Measurements from ENCODE around the gene TMEM39B. TPM values are rescaled to one million over a fixed set of nuclear protein-coding genes. Genes with fewer than 3 reads are reported as not detected.
"Not testable (repeated sequence)": the region's sequence is repeated elsewhere in the genome, so short reads cannot be mapped to it uniquely, and the experiment has no call there.

TMEM39B gene
- total RNA-seq, 4 donors from 2014 or later: 0.88 to 22.4 (median 3.6) TPM

DNA sequence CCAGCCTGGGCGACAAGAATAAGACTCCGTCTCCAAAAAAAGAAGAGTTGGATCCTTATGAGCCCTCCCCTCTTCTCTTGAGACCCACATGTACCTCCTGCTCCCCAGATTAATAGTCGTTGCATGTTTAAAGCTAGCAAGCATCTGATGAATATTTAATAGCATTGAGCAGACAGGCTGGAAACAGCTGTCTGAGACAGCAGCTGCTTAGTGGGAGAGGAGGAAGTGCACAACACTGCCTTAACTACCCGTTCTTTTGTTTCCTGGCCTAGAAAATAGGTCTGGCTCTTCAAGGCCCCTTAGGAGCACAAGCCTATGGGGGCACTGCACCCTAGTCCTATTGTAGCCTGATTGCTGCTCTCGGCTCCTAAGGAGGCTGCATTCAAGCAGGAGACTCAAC, 17.3 kb upstream of the TMEM39B start:
- H3K27me3 ChIP-seq: no peaks in the 10 kb centered on the region
- no peaks in the 10 kb centered on the region for H3K4me1 ChIP-seq
- no peak overlapping the region for H3K4me3 ChIP-seq
- H3K9me3 ChIP-seq: no peaks in the 10 kb centered on the region
- intact Hi-C loops (cut with DNase I; ENCODE audit: low total_unique reads): no loop called here
- no peak overlapping the region for H3K27ac ChIP-seq
- DNase-seq: no peak
- no peak for TF ChIP-seq POLR2A (IDR thresholded peaks at IDR 0.05)
- TF ChIP-seq CTCF (IDR thresholded peaks at IDR 0.05): no peak
- no peaks in the 10 kb centered on the region for H3K36me3 ChIP-seq

GRCh38 chr1:32056598-32056997, 16.1 kb upstream of the TMEM39B start:
- H3K27ac ChIP-seq: no peak overlapping the region
- TF ChIP-seq POLR2A (IDR thresholded peaks at IDR 0.05): no peak
- TF ChIP-seq CTCF (IDR thresholded peaks at IDR 0.05): no peak

GRCh38 chr1:32060914-32061313, 11.8 kb upstream of the TMEM39B start:
- H3K27ac ChIP-seq: no peak overlapping the region

More at GRCh38 chr1:32056598-32056997, 16.1 kb upstream of the TMEM39B start:
- H3K36me3 ChIP-seq: no peaks in the 10 kb centered on the region
- DNase-seq: no peak
- intact Hi-C loops (cut with DNase I; ENCODE audit: low total_unique reads): no loop called here
- no peaks in the 10 kb centered on the region for H3K27me3 ChIP-seq
- no peak overlapping the region for H3K4me3 ChIP-seq
- H3K9me3 ChIP-seq: no peaks in the 10 kb centered on the region
- H3K4me1 ChIP-seq: no peaks in the 10 kb centered on the region

DNA sequence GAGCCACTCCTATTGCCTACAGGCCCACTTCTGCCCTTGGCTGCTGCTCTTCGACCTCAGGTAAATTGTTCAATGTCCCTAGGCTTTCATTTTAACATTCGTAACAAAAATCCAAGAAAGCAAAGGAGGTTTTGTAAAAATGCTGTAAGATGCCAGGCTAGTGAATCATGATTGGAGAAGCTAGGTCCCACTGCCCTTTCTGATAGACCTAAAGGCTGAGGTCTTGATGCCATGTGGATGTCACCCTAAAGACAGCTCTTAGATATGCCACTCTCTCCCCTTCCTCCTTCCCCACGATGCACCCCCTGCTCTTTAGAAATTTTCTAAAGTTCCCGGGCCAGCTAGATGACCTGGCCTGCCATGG, 9.9 kb upstream of the TMEM39B start:
- Histone ChIP-seq H3K4me1 (peaks cover 0 to 4% of the 10 kb centered on the region in 2 donors), H3K9me3 (no peaks in the 10 kb centered on the region), H3K27ac (peak overlapping the region; percentile 76), H3K4me3 (no peak overlapping the region), H3K36me3 (no peaks in the 10 kb centered on the region), H3K27me3 (no peaks in the 10 kb centered on the region)
- no peak for DNase-seq
- intact Hi-C loops (cut with DNase I; ENCODE audit: low total_unique reads): no loop called here
- TF ChIP-seq POLR2A (IDR thresholded peaks at IDR 0.05) (no peak), CTCF (IDR thresholded peaks at IDR 0.05) (no peak)

More at GRCh38 chr1:32060914-32061313, 11.8 kb upstream of the TMEM39B start:
- no peaks in the 10 kb centered on the region for H3K27me3 ChIP-seq
- no peak for TF ChIP-seq CTCF (IDR thresholded peaks at IDR 0.05)
- TF ChIP-seq POLR2A (IDR thresholded peaks at IDR 0.05): no peak
- H3K9me3 ChIP-seq: no peaks in the 10 kb centered on the region
- peaks cover 0 to 4% of the 10 kb centered on the region in 2 donors for H3K4me1 ChIP-seq
- no peaks in the 10 kb centered on the region for H3K36me3 ChIP-seq
- intact Hi-C loops (cut with DNase I; ENCODE audit: low total_unique reads): no loop called here
- no peak for DNase-seq
- no peak overlapping the region for H3K4me3 ChIP-seq

GRCh38 chr1:32063261-32063681, 9.5 kb upstream of the TMEM39B start:
- Histone ChIP-seq H3K4me3 (no peak overlapping the region), H3K9me3 (no peaks in the 10 kb centered on the region), H3K4me1 (peaks cover 0 to 4% of the 10 kb centered on the region in 2 donors), H3K27ac (peak overlapping the region; percentile 76), H3K27me3 (no peaks in the 10 kb centered on the region), H3K36me3 (no peaks in the 10 kb centered on the region)
- intact Hi-C loops (cut with DNase I; ENCODE audit: low total_unique reads): no loop called here
- TF ChIP-seq CTCF (IDR thresholded peaks at IDR 0.05): peak; percentile 55 to 84 (median 69)
- no peak for TF ChIP-seq POLR2A (IDR thresholded peaks at IDR 0.05)
- no peak for DNase-seq

- H3K4me3 ChIP-seq; H3K4me1 ChIP-seq; H3K9me3 ChIP-seq; H3K27me3 ChIP-seq; DNase-seq; H3K36me3 ChIP-seq; intact Hi-C loops (cut with DNase I; ENCODE audit: low total_unique reads): not testable (repeated sequence)
- peak overlapping the region in 1 of 2 donors; percentile 43 for H3K27ac ChIP-seq
Observed at GRCh38 chr1:32065613-32066488, 6.9 kb upstream of the TMEM39B start.

Measured in uterus (tissue), 4 donors.